ENCODE data around the gene PGLYRP4.

DNA sequence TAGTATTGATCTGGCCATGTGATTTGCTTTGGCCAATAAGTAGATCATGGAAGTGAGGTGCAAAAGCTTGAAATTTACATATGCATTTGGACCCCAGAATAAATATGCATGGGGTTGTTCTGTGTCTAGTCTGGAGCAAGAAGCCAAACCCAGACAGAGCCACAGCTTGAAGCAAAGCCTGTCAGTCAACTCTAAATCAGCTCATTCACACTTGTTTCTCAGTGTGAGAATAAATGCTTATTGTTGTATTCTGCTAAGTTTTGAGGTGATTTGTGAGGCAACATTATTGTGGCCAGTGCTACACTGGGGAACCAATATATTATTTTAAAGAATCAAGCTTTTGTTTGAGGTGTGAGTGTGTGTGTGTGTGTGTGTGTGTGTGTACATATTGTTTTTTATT is 23.7 kb downstream of the PGLYRP4 start:
- no peak for TF ChIP-seq CTCF (conservative IDR thresholded peaks at IDR 0.05; ENCODE audit: low read depth, low read length)
- TF ChIP-seq CEBPB (IDR thresholded peaks at IDR 0.05; ENCODE audit: low read depth, low read length) = no peak
- no peak for TF ChIP-seq USF2 (IDR thresholded peaks at IDR 0.05; ENCODE audit: low read depth, low read length)
- no peak for TF ChIP-seq POLR2A (IDR thresholded peaks at IDR 0.05; ENCODE audit: low read depth, low read length)
- TF ChIP-seq BHLHE40 (IDR thresholded peaks at IDR 0.05; ENCODE audit: low read depth, low read length) = no peak
- no peak for TF ChIP-seq RCOR1 (IDR thresholded peaks at IDR 0.05; ENCODE audit: insufficient replicate concordance, low read length)
- no peak for TF ChIP-seq NFE2L2 (IDR thresholded peaks at IDR 0.05; ENCODE audit: low read depth, low read length)
- TF ChIP-seq RAD21 (IDR thresholded peaks at IDR 0.05; ENCODE audit: low read length) = no peak
- no peak for TF ChIP-seq MAFK (IDR thresholded peaks at IDR 0.05; ENCODE audit: low read depth, low read length)
- TF ChIP-seq ELK1 (IDR thresholded peaks at IDR 0.05; ENCODE audit: borderline replicate concordance, low read depth, low read length) = no peak
